Activated T-cell treated with anti-CD3 and anti-CD28 coated beads for 4 hours (primary cell): ENCODE measurements around the gene TREM2.

Experiments used
- DNase-seq: peaks from one replicate; pipeline ENCODE4 v3.0.0-alpha.2; 2020

TREM2 gene

GRCh38 chr6:41182069-41183034 lies 19.4 kb upstream of the TREM2 start:
- peak; percentile 27 for DNase-seq

DNA sequence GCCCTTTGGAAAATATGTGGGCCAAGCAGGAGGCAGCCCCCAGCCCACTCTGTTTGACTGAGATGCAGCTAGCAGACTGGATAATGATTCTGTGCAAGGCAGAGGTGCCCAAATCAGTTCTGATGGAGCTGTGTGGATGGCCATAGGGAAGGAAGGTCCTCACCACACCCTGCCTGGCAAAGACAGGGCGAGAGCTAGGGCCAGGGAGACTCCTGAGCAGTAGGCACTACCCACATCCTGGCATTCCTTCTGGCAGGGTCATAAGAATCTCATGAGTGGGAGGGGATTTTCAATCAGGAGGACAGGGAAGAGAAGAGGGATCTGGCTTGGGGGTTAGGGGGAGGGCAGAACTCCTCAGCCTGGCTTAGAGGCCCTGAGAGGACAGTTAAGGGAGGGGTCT lies 18.6 kb upstream of the TREM2 start:
- DNase-seq: no peak

- DNase-seq: no peak
Measured at GRCh38 chr6:41179163-41179562, 16.2 kb upstream of the TREM2 start.

GRCh38 chr6:41177695-41178094 lies 14.8 kb upstream of the TREM2 start:
- no peak for DNase-seq

GRCh38 chr6:41177287-41177686 lies 14.4 kb upstream of the TREM2 start:
- no peak for DNase-seq

DNA sequence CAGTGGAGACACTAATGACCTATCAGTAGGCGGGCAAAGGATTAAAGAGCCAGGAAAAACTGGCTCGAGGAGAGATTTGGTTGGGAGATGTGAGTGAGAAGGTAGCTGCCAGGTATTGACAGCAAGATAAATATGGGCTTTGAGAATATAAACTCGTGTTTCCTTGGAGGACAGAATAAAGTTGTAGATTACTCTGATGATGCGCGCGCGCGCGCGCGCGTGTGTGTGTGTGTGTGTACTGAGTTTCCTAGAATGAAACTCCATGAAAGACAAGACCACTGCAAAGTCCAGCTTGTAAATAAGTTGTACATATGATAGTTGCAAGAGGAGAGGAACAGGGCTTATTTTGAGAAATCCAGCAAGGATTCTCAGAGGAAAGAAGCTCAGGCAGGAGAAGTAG lies 13.3 kb upstream of the TREM2 start:
- DNase-seq: no peak

DNA sequence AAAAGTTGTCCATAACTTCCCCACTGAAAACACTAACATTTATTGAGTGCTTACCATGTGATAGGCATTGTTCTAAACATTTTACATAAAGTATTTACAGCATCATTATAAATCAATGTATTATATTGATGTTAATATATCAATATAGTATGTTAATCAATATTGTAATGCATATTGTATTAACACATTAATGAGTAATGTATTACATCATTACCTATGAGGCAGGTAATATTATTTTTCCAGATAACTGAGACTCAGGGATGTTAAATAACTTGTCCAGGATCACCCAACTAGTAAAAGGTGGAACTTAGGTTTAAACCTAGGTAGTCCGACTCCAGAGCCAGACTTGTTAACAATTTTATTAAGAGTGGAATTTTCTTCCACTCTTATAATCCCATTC lies 12.2 kb upstream of the TREM2 start:
- no peak for DNase-seq

GRCh38 chr6:41174610-41175009 lies 11.7 kb upstream of the TREM2 start:
- DNase-seq: no peak

- DNase-seq: no peak
Measured at GRCh38 chr6:41171908-41172307, 9.0 kb upstream of the TREM2 start.

GRCh38 chr6:41170547-41171160 lies 7.7 kb upstream of the TREM2 start:
- DNase-seq: no peak

- DNase-seq: no peak
Measured at GRCh38 chr6:41167173-41167963, 4.5 kb upstream of the TREM2 start.

DNA sequence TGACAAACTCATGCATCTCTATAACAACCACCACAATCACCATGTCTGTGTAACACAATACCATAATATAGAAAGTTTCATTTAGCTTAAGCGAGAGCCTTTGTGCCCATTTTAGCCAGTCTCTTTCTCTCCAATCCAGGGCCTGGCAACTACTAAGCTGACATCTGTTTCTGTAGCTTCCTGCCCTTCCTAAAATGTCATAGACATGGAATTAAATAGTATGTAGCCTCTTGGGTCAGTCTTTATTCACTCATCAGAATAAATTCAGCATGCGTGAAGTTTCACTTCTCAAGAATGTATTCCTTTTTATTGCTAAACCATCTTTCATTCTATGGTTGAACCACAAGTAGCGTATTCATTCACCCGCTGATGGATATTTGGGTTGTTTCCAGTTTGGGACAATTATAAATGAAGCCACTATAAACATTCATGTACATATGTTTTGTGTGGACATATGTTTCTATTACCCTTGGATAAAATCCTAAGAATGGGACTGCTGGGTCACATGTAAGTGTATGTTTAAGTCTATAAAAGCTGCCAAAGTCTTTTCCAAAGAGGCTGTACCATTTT lies 1.7 kb upstream of the TREM2 start:
- DNase-seq: no peak

DNA sequence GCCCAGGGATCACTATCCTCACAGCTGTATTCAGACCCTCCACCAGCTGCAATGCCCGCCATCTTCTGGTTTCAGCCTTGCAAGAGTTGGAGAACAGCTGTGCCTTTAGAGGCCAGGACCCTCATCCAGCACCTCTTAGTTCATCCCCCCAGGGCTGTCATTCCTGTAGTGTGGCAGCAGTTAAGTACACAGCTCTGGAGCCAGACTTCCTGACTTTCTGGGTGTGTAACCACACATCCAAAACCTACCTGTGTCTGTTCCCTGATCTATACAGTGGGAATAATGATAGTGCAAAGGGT lies 452 bp upstream of the TREM2 start:
- no peak for DNase-seq

- no peak for DNase-seq
Measured at GRCh38 chr6:41161851-41162552, 914 bp downstream of the TREM2 start.

GRCh38 chr6:41161380-41161779 lies 1.5 kb downstream of the TREM2 start:
- no peak for DNase-seq

DNA sequence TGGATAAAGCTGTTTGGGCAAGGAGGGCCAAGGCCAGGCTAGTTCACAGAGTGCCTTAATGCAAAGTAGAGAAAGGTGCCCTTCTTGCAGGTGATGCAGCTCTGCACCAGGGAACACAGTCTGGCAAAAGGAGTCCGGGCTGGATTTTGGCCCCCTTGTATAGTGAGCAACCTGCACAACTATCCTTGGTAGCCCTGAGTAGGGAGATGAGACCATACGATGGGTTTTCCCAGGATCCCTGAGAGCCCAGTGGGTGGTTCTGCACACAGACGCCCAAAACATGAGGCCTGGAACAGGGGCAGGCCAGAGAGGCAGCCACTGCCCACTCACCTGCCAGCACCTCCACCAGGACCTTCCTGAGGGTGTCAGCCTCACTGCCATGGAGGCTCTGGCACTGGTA lies 2.0 kb downstream of the TREM2 start:
- DNase-seq: no peak

DNA sequence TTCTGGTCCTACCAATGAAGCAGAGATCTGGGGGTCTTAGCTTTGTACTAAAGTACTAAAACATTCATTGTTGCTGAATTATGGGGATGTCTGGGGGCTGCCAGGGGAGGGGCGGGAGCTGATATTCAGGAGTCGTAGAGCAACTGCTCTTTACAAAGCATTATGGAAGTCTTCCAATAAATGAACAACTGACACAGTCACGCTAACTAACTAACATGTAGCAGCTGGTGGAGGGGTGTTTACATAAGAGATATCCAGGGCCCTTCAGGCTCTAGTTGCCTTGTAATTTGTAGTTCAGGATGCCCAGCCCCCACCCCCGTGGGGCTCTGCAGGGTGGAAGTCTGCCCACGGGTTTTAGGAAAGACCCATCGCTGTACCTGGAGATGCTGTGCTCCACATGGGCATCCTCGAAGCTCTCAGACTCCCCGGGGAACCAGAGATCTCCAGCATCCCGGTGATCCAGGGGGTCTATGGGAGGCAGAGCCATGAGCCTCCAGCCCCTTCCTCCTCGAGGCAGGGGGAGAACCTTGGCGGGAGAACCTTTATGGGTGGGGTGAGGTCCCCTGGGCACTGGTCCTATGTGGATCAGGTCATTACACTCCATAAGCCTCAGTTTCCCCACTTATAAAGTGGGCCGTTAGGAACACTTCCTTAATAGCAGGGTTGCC lies 3.4 kb downstream of the TREM2 start:
- no peak for DNase-seq

DNA sequence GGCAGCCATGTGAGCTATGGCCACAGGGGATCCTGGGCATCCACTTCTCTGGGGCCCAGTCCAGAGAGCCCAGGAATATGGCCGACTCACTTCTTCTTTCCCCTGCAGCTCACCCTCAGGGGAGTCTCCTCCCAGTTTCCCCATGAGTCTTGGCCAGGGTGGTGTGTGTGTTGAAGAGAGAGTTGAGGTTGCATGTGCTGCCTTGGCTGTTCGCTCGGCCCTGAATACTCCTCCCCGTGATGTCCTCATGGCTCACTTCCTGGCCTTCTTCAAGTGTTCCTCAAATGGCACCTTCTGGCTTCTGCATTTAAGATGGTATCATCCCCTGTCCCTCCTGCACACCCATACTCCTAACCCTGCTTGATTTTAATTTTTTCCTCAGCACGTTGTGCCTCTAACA lies 5.6 kb downstream of the TREM2 start:
- DNase-seq: no peak

DNA sequence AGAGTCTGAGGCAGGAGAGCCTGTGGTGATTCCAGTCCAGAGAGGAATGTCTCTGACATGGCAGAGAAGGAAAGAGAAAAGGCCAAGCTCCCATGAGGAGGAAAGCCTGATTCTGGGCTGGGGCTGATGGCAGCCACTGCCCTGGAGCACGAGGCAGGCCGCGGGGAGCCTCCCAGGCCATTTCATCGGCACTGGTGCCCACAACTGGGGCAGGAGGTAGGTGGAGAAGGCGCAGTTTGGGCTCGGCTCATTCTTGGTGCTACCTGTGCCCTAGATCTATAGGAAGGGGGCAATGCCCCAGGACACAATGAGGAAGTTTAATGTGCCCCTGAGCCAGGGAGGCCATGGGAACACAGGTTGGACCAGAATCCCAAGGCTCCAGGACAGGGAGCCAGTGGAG lies 6.1 kb downstream of the TREM2 start:
- no peak for DNase-seq

- no peak for DNase-seq
Measured at GRCh38 chr6:41156001-41156400, 6.9 kb downstream of the TREM2 start.

DNA sequence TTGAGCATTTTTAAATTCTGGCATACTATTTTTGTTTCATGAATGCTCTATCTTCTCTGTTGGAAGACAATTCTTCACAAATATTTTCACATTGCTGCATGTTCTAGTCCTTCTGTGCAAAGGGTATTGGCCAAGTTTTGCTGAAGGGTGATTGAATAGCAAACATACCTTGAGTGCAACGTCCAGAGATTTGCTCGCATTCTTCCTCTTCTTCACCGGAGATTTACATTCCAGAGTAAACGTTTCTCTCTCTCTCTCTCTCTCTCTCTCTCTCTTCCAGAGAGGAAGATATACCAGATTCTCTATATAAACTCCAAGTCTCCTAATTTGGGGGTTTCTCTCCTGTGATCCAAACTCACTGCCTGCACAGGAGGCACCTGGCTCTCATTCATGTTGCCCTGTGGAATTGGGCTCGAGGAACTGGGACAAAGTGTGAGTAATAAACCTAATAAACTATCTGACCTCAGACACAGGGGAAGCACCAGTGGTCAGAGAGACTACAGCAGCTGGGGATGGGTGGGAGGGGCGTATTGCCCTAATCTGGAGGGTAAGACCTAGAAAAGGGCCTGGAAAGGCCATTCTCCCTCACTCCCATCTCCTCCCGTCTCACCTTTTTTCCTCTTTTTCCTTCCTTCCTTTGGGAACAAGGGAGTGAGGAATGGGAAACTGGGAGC lies 7.6 kb downstream of the TREM2 start:
- DNase-seq: no peak
